Measurements from ENCODE around the gene PON1.

Gene PON1

GRCh38 chr7:95253986-95254385 is 70.3 kb downstream of the PON1 start:
- no peak for DNase-seq (ENCODE audit: low spot score)

DNA sequence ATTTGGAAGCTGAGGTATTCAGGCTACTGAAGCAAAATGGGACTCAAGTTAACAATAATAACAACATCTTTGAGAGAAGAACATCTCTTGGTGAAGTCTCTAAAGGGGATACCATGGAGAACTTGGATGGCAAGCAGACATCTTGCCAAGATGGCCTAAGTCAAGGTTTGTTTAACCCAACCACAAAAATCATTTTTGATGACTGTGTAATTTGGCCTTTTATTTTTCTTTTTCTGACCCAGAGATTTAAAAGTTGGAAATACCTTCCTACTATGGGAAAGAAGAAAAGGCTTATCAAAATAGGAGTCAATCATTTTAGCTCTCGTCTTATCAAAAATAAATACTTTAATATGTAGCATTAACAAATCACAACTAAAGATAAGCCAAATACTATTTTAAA is 72.4 kb downstream of the PON1 start:
- no peak for DNase-seq (ENCODE audit: low spot score)

- DNase-seq (ENCODE audit: low spot score) = no peak
These were observed 73.8 kb downstream of the PON1 start for GRCh38 chr7:95250571-95250970.
